CD4-positive, alpha-beta T cell treated with Interleukin-6 at 100 ng/mL for 8 hours (primary cell): ENCODE measurements around the gene UBAP2.

Source experiments
- DNase-seq: peaks from one replicate; pipeline ENCODE4 v3.0.0-alpha.2; 2020; ENCODE audit warnings: mixed read lengths, low spot score

Gene UBAP2

GRCh38 chr9:33921967-33922895, 126.5 kb downstream of the UBAP2 start:
- DNase-seq = no peak

- DNase-seq = no peak
Observed at GRCh38 chr9:33919276-33919897, 129.3 kb downstream of the UBAP2 start.

GRCh38 chr9:33917036-33917435, 131.7 kb downstream of the UBAP2 start:
- no peak for DNase-seq

GRCh38 chr9:33914887-33915628, 133.6 kb downstream of the UBAP2 start:
- DNase-seq = no peak

GRCh38 chr9:33913541-33913940, 135.1 kb downstream of the UBAP2 start:
- no peak for DNase-seq

- DNase-seq = no peak
Observed at GRCh38 chr9:33908749-33909148, 139.9 kb downstream of the UBAP2 start.

- no peak for DNase-seq
Observed at GRCh38 chr9:33908114-33908513, 140.6 kb downstream of the UBAP2 start.

- no peak for DNase-seq
Observed at GRCh38 chr9:33907347-33907746, 141.3 kb downstream of the UBAP2 start.

- no peak for DNase-seq
Observed at GRCh38 chr9:33906769-33907168, 141.9 kb downstream of the UBAP2 start.

- no peak for DNase-seq
Observed at GRCh38 chr9:33905137-33905536, 143.6 kb downstream of the UBAP2 start.

- no peak for DNase-seq
Observed at GRCh38 chr9:33903157-33903780, 145.4 kb downstream of the UBAP2 start.

- no peak for DNase-seq
Observed at GRCh38 chr9:33894316-33894715, 154.4 kb downstream of the UBAP2 start.

GRCh38 chr9:33893861-33894260, 154.8 kb downstream of the UBAP2 start:
- no peak for DNase-seq

GRCh38 chr9:33885948-33886347, 162.7 kb downstream of the UBAP2 start:
- DNase-seq = no peak

GRCh38 chr9:33884856-33885701, 163.6 kb downstream of the UBAP2 start:
- no peak for DNase-seq

- no peak for DNase-seq
Observed at GRCh38 chr9:33881635-33882034, 167.1 kb downstream of the UBAP2 start.

GRCh38 chr9:33880211-33881089, 168.2 kb downstream of the UBAP2 start:
- no peak for DNase-seq

GRCh38 chr9:33878691-33879366, 169.9 kb downstream of the UBAP2 start:
- no peak for DNase-seq

GRCh38 chr9:33877727-33878489, 170.8 kb downstream of the UBAP2 start:
- no peak for DNase-seq
